GM23248 (cell line): ENCODE measurements around the gene CD300LD.

Source experiments
- EZH2 ChIP-seq: fragments of 200-600 bp; sonication (generic); IDR thresholded peaks from 2 replicates; pipeline ENCODE4 v1.6.1; 2018; ENCODE audit warnings: antibody characterized with exemption, mild to moderate bottlenecking; ENCODE audit not compliant: insufficient read depth, poor library complexity, severe bottlenecking
- EZH2phosphoT487 ChIP-seq: fragments of 200-600 bp; sonication (generic); IDR thresholded peaks from 2 replicates; pipeline ENCODE4 v1.6.1; 2018; ENCODE audit warnings: antibody characterized with exemption, moderate library complexity, mild to moderate bottlenecking, low read depth; ENCODE audit not compliant: insufficient read depth

- TF ChIP-seq EZH2 (no peak), EZH2phosphoT487 (no peak)
These were observed 7.4 kb upstream of the CD300LD start for GRCh38 chr17:74599448-74599939.
